GM12878 (cell line): ENCODE measurements around the gene CNTN3. TPM values are rescaled to one million over a fixed set of nuclear protein-coding genes. Genes with fewer than 3 reads are reported as not detected.

Experiments
- ATAC-seq: fragments of 200-7000 bp; cut with Tn5 transposase; 3 replicates; pipeline ENCODE4 v1.9.1; 2020; ENCODE audit warnings: mild to moderate bottlenecking, moderate library complexity
- BruUV-seq: library from RNA; stranded (reverse); fragments of 400-500 nt; replicated peaks from 2 replicates; lab custom pipeline; 2021; lab: Mats Ljungman, UMichigan
- CTCF ChIA-PET: fragments of 300-600 bp; sonication (Branson Sonifier 250); formaldehyde crosslinking; extraction: SDS; loops from one replicate; lab custom pipeline; 2021; ENCODE audit warnings: inconsistent platforms; lab: Yijun Ruan, JAX
- POLR2A ChIA-PET: fragments of 350-600 bp; formaldehyde crosslinking; extraction: SDS; loops from one replicate; lab custom pipeline; 2021; ENCODE audit warnings: inconsistent platforms; lab: Charles Lee
- RAD21 ChIA-PET: fragments of 300-600 bp; sonication (Branson Sonifier 250); formaldehyde crosslinking; loops from one replicate; lab custom pipeline; 2023; ENCODE audit warnings: antibody characterized with exemption; ENCODE audit not compliant: unreplicated experiment; lab: Charles Lee
- SMC1A ChIA-PET: fragments of 300-600 bp; sonication (Branson Sonifier 250); formaldehyde crosslinking; loops from one replicate; lab custom pipeline; 2023; ENCODE audit not compliant: unreplicated experiment, uncharacterized antibody; lab: Charles Lee
- DNase-seq: peaks from one replicate; pipeline ENCODE4 v3.0.0-alpha.2; 2011; ENCODE audit warnings: low read depth, low spot score
- FAIRE-seq: peaks from 3 replicates; lab custom pipeline; 2011; peaks lifted over from hg19 to GRCh38; lab: Jason Lieb, UNC
- H2AFZ ChIP-seq: 2 replicates; pipeline ENCODE4 v1.6.0; 2011; ENCODE audit warnings: low read depth, low read length, control low read depth; ENCODE audit not compliant: control insufficient read depth
- H3K27ac ChIP-seq: 2 replicates; pipeline ENCODE4 v1.5.1; 2011; ENCODE audit warnings: control low read depth; ENCODE audit not compliant: control insufficient read depth, insufficient read depth
- H3K27me3 ChIP-seq, 2 experiments: replicated peaks in 1 of 2; 2 replicates each; pipeline versions ENCODE4 v1.6.0 to v1.6.1; 2011; ENCODE audit warnings: low read length in 1 of 2; ENCODE audit not compliant: control insufficient read depth in 2 of 2, insufficient read depth in 2 of 2
- H3K36me3 ChIP-seq, 2 experiments: 2 replicates each; pipeline ENCODE4 v1.5.1; 2011; ENCODE audit warnings: low read length in 1 of 2; ENCODE audit not compliant: control insufficient read depth in 2 of 2, insufficient read depth in 2 of 2
- H3K4me1 ChIP-seq: 2 replicates; pipeline ENCODE4 v1.6.1; 2011; ENCODE audit warnings: mild to moderate bottlenecking, low read length, moderate library complexity, mixed read lengths; ENCODE audit not compliant: control insufficient read depth, insufficient read depth
- H3K4me2 ChIP-seq: 2 replicates; pipeline ENCODE4 v1.6.0; 2011; ENCODE audit warnings: control low read depth; ENCODE audit not compliant: control insufficient read depth, insufficient read depth
- H3K4me3 ChIP-seq: fragments of 200-600 bp; sonication (generic); 2 replicates; pipeline ENCODE4 v1.5.1; 2016
- H3K79me2 ChIP-seq: 2 replicates; pipeline ENCODE4 v1.6.0; 2011; ENCODE audit warnings: low read length; ENCODE audit not compliant: control insufficient read depth, insufficient read depth
- H3K9ac ChIP-seq: 2 replicates; pipeline ENCODE4 v1.8.0; 2011; ENCODE audit warnings: low read length, control low read depth, mixed read lengths; ENCODE audit not compliant: control insufficient read depth, insufficient read depth
- H3K9me3 ChIP-seq: replicated peaks from 3 replicates; pipeline ENCODE4 v1.5.1; 2011; ENCODE audit warnings: mild to moderate bottlenecking, low read length; ENCODE audit not compliant: control insufficient read depth, insufficient read depth
- H4K20me1 ChIP-seq: 2 replicates; pipeline ENCODE4 v1.6.0; 2011; ENCODE audit not compliant: control insufficient read depth, insufficient read depth
- CHD1 ChIP-seq: IDR thresholded peaks from 2 replicates; pipeline ENCODE4 v1.6.1; 2012; ENCODE audit warnings: low read depth, low read length, improper control_type of control experiment
- CHD2 ChIP-seq: IDR thresholded peaks from 2 replicates; pipeline ENCODE4 v1.6.1; 2011; ENCODE audit warnings: low read depth, low read length, improper control_type of control experiment, borderline replicate concordance
- GABPA ChIP-seq: IDR thresholded peaks from 2 replicates; pipeline ENCODE4 v1.6.1; 2014; ENCODE audit warnings: antibody characterized with exemption, low read depth, mild to moderate bottlenecking, inconsistent platforms
- HDAC6 ChIP-seq: fragments of 200-600 bp; sonication (generic); IDR thresholded peaks from one replicate; pipeline ENCODE4 v1.8.0; 2017; ENCODE audit warnings: antibody characterized with exemption; ENCODE audit not compliant: unreplicated experiment
- MTA2 ChIP-seq: fragments of 450-650 bp; IDR thresholded peaks from 2 replicates; pipeline ENCODE4 v1.6.1; 2016; ENCODE audit warnings: low read depth, mild to moderate bottlenecking, moderate library complexity
- NFXL1 ChIP-seq: fragments of 450-650 bp; IDR thresholded peaks from 2 replicates; pipeline ENCODE4 v1.6.1; 2017; ENCODE audit warnings: antibody characterized with exemption, mild to moderate bottlenecking, borderline replicate concordance
- PAX5 ChIP-seq: IDR thresholded peaks from 2 replicates; pipeline ENCODE4 v1.6.1; 2011; ENCODE audit warnings: low read depth, low read length, borderline replicate concordance
- POLR2AphosphoS5 ChIP-seq: IDR thresholded peaks from 2 replicates; pipeline ENCODE4 v1.6.1; 2011; ENCODE audit warnings: mild to moderate bottlenecking, low read length, inconsistent platforms
- RAD51 ChIP-seq: fragments of 450-650 bp; IDR thresholded peaks from 2 replicates; pipeline ENCODE4 v1.6.1; 2016; ENCODE audit warnings: moderate library complexity, mild to moderate bottlenecking, inconsistent platforms
- SMARCA5 ChIP-seq: fragments of 450-650 bp; IDR thresholded peaks from 2 replicates; pipeline ENCODE4 v1.6.1; 2017; ENCODE audit warnings: mild to moderate bottlenecking
- ZNF24 ChIP-seq: fragments of 450-650 bp; IDR thresholded peaks from 2 replicates; pipeline ENCODE4 v1.6.1; 2017; ENCODE audit warnings: antibody characterized with exemption, mild to moderate bottlenecking
- ZNF384 ChIP-seq: IDR thresholded peaks from 2 replicates; pipeline ENCODE4 v1.6.1; 2012; ENCODE audit warnings: low read depth, mild to moderate bottlenecking, low read length, improper control_type of control experiment, borderline replicate concordance
- WGBS: methylation state at CpG from one replicate; pipeline ENCODE4 v1.1.6; 2016; ENCODE audit warnings: low lambda C conversion rate; ENCODE audit not compliant: insufficient replicate concordance, insufficient coverage; ENCODE audit errors: missing lambda C conversion rate; 5-methylcytosine and 5-hydroxymethylcytosine counted together
- in situ Hi-C: fragments of 300-500 bp; cut with MboI; formaldehyde crosslinking; loops from 9 replicates; pipeline ENCODE4 v1.14.3; 2018; ENCODE audit warnings: mixed read lengths
- intact Hi-C: fragments of 100-400 bp; cut with micrococcal nuclease; formaldehyde crosslinking; loops from one replicate; pipeline ENCODE4 v1.14.2; 2022; ENCODE audit not compliant: unreplicated experiment
- polyA plus RNA-seq, 11 experiments: library from polyadenylated mRNA; depleted of rRNA in 4 of 11; unstranded in 6 of 11; stranded (reverse) in 5 of 11; fragments of >200 nt; fragmentation: Nextera tagmentation in 4 of 11; fragmentation: Illumina TruSeq in 1 of 11; extraction: Ambion mirVana in 4 of 11; extraction: Trizol in 1 of 11; gene quantifications; 1 replicate in 1 of 11; 2 replicates in 10 of 11; pipeline versions ENCODE4 v1.2.1 to v1.2.3, GENCODE V29; 2011 to 2016; ENCODE audit warnings: inconsistent platforms in 2 of 11, missing spikeins in 2 of 11, low read depth in 1 of 11
- total RNA-seq, 4 experiments: library from RNA; depleted of rRNA in 3 of 4; stranded (reverse); fragments of >200 nt in 3 of 4; fragmentation: Illumina TruSeq in 1 of 4; extraction: Trizol in 1 of 4; gene quantifications; 2 replicates each; pipeline versions ENCODE4 v1.2.1 to v1.2.3, GENCODE V29; 2013 to 2021
- TF ChIP-seq, protein P1 (sequence below): IDR thresholded peaks from 2 replicates; pipeline ENCODE4 v1.6.1; 2012; ENCODE audit warnings: low read depth, low read length, improper control_type of control experiment
- TF ChIP-seq, protein P2 (sequence below): IDR thresholded peaks from 2 replicates; pipeline ENCODE4 v1.6.1; 2011; ENCODE audit warnings: low read depth, low read length, improper control_type of control experiment, borderline replicate concordance
- TF ChIP-seq, protein P3 (sequence below): fragments of 450-650 bp; formaldehyde crosslinking; IDR thresholded peaks from 2 replicates; pipeline ENCODE4 v1.4.0; 2020; ENCODE audit warnings: mild to moderate bottlenecking, moderate library complexity
- TF ChIP-seq, protein P4 (sequence below): fragments of 450-650 bp; IDR thresholded peaks from 2 replicates; pipeline ENCODE4 v1.6.1; 2014; ENCODE audit warnings: mild to moderate bottlenecking

CNTN3 gene
- total and polyA plus RNA-seq, 10 of the 15 experiments (the other 5 are each of a cell fraction or from before 2014, with no cell fraction given), result 0.14 TPM; not detected in 9

DNA sequence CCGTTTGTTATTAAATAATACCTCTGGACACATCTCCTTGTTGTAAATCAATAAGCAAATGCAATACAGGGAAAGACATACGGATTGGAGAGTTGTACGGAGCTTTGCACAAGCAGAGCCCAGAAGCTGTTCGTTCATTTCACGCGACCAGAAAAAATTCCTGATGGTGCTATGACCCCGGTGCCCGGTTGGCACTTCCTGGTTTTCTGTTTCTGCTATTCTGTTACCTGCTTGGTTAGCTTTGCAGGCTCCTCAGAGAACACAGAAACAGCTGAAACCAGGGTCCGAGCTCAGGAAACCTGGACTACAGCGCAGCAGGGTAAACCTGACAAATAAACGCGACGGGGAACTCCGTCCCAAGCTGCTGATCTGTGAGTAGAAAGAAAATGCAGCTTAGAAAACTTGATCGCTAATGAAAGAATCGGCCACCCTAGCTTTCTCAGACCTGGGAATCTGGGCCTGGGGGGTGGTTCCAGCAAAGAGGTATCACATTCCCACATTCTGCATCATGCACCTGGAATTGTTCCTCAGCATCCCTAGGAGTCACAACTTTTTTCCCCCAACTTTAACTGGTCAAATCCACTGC lies 845 bp downstream of the CNTN3 start:
- in situ Hi-C loops (no loop called here), intact Hi-C loops (no loop called here)

More for the DNA sequence above, 845 bp downstream of the CNTN3 start:
- Histone ChIP-seq H3K9me3 (no peaks in the 10 kb centered on the region), H3K79me2 (no peaks in the 10 kb centered on the region), H3K9ac (no peak overlapping the region), H3K27ac (no peak overlapping the region), H3K27me3 (no peaks in the 10 kb centered on the region; a peak in 1 of 4 replicates), H4K20me1 (no peaks in the 10 kb centered on the region), H3K4me3 (no peak overlapping the region), H3K4me2 (no peak overlapping the region), H2AFZ (no peak overlapping the region), H3K36me3 (no peaks in the 10 kb centered on the region), H3K4me1 (no peaks in the 10 kb centered on the region)
- ChIA-PET CTCF (interaction anchor here (0.6 kb wide), 1 partner anchor 106 kb away, joined by 3 read pairs; no protein-coding TSS in a partner anchor), POLR2A (no interaction called here), SMC1A (interaction anchor here (0.7 kb wide), 1 partner anchor 125 kb away, joined by 4 read pairs; no protein-coding TSS in a partner anchor), RAD21 (no interaction called here)
- DNase-seq (no peak), ATAC-seq (no peak), FAIRE-seq (no peak)
- BruUV-seq, result no TSS peak
- 23% methylated on average over 16 of the region's 16 CpGs for WGBS
- TF ChIP-seq, protein P1, sequence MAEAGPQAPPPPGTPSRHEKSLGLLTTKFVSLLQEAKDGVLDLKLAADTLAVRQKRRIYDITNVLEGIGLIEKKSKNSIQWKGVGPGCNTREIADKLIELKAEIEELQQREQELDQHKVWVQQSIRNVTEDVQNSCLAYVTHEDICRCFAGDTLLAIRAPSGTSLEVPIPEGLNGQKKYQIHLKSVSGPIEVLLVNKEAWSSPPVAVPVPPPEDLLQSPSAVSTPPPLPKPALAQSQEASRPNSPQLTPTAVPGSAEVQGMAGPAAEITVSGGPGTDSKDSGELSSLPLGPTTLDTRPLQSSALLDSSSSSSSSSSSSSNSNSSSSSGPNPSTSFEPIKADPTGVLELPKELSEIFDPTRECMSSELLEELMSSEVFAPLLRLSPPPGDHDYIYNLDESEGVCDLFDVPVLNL, result no peak
- TF ChIP-seq, protein P2, sequence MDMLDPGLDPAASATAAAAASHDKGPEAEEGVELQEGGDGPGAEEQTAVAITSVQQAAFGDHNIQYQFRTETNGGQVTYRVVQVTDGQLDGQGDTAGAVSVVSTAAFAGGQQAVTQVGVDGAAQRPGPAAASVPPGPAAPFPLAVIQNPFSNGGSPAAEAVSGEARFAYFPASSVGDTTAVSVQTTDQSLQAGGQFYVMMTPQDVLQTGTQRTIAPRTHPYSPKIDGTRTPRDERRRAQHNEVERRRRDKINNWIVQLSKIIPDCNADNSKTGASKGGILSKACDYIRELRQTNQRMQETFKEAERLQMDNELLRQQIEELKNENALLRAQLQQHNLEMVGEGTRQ, result no peak
- TF ChIP-seq PAX5 (no peak), ZNF384 (no peak), MTA2 (no peak), HDAC6 (no peak), SMARCA5 (no peak), CHD1 (no peak), ZNF24 (no peak), RAD51 (no peak), POLR2AphosphoS5 (no peak), NFXL1 (no peak), GABPA (no peak), CHD2 (no peak)
- TF ChIP-seq, protein P3, sequence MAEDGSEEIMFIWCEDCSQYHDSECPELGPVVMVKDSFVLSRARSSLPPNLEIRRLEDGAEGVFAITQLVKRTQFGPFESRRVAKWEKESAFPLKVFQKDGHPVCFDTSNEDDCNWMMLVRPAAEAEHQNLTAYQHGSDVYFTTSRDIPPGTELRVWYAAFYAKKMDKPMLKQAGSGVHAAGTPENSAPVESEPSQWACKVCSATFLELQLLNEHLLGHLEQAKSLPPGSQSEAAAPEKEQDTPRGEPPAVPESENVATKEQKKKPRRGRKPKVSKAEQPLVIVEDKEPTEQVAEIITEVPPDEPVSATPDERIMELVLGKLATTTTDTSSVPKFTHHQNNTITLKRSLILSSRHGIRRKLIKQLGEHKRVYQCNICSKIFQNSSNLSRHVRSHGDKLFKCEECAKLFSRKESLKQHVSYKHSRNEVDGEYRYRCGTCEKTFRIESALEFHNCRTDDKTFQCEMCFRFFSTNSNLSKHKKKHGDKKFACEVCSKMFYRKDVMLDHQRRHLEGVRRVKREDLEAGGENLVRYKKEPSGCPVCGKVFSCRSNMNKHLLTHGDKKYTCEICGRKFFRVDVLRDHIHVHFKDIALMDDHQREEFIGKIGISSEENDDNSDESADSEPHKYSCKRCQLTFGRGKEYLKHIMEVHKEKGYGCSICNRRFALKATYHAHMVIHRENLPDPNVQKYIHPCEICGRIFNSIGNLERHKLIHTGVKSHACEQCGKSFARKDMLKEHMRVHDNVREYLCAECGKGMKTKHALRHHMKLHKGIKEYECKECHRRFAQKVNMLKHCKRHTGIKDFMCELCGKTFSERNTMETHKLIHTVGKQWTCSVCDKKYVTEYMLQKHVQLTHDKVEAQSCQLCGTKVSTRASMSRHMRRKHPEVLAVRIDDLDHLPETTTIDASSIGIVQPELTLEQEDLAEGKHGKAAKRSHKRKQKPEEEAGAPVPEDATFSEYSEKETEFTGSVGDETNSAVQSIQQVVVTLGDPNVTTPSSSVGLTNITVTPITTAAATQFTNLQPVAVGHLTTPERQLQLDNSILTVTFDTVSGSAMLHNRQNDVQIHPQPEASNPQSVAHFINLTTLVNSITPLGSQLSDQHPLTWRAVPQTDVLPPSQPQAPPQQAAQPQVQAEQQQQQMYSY, result no peak
- TF ChIP-seq, protein P4, sequence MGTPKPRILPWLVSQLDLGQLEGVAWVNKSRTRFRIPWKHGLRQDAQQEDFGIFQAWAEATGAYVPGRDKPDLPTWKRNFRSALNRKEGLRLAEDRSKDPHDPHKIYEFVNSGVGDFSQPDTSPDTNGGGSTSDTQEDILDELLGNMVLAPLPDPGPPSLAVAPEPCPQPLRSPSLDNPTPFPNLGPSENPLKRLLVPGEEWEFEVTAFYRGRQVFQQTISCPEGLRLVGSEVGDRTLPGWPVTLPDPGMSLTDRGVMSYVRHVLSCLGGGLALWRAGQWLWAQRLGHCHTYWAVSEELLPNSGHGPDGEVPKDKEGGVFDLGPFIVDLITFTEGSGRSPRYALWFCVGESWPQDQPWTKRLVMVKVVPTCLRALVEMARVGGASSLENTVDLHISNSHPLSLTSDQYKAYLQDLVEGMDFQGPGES, result no peak
